Prostate gland (tissue), 2 donors: ENCODE data around the gene PRSS56. TPM values are rescaled to one million over a fixed set of nuclear protein-coding genes. Genes with fewer than 3 reads are reported as not detected.

Experiments
- DNase-seq: peaks from one replicate; pipeline ENCODE4 v3.0.0-alpha.2; 2019; ENCODE audit warnings: low spot score
- H3K27ac ChIP-seq, 2 donors: fragments of 200-600 bp; sonication (generic); 2 replicates each; pipeline ENCODE4 v1.5.1; 2017 to 2019
- H3K27me3 ChIP-seq: fragments of 200-600 bp; sonication (generic); replicated peaks from 2 replicates; pipeline ENCODE4 v1.5.1; 2019; ENCODE audit not compliant: insufficient read depth
- H3K36me3 ChIP-seq, 2 donors: fragments of 200-600 bp; sonication (generic); 1 replicate in 1 of 2; 2 replicates in 1 of 2; pipeline versions ENCODE4 v1.5.1 to v1.8.1; 2017 to 2019
- H3K4me1 ChIP-seq: fragments of 200-600 bp; sonication (generic); replicated peaks from 2 replicates; pipeline ENCODE4 v1.5.1; 2019
- H3K4me3 ChIP-seq, 2 donors: fragments of 200-600 bp; sonication (generic); 2 replicates each; pipeline ENCODE4 v1.5.1; 2017 to 2019
- H3K9me3 ChIP-seq: fragments of 200-600 bp; sonication (generic); 2 replicates; pipeline ENCODE4 v1.5.1; 2017
- POLR2A ChIP-seq: fragments of 450-650 bp; IDR thresholded peaks from one replicate; pipeline ENCODE4 v1.6.1; 2016; ENCODE audit warnings: antibody characterized with exemption, mild to moderate bottlenecking
- POLR2AphosphoS5 ChIP-seq: sonication (generic); formaldehyde crosslinking; IDR thresholded peaks from one replicate; pipeline ENCODE4 v1.6.1; 2017; ENCODE audit warnings: antibody characterized with exemption
- WGBS: methylation state at CpG from one replicate; pipeline ENCODE4 v1.1.5; 2018; 5-methylcytosine and 5-hydroxymethylcytosine counted together
- intact Hi-C: fragments of 100-400 bp; cut with DNase I; formaldehyde crosslinking; loops from one replicate; pipeline ENCODE4 v1.14.2; 2022
- total RNA-seq, 2 donors: library from RNA; depleted of rRNA; stranded (reverse); fragments of >200 nt; gene quantifications; one replicate each; pipeline ENCODE4 v1.1.0, GENCODE V29; 2016
- TF ChIP-seq, protein P1 (sequence below), 4 experiments: fragments of 200-600 bp in 2 of 4; fragments of 450-650 bp in 2 of 4; sonication (generic) in 2 of 4; IDR thresholded peaks; 1 replicate in 3 of 4; 2 replicates in 1 of 4; pipeline ENCODE4 v1.5.1; 2016 to 2019; ENCODE audit warnings: antibody characterized with exemption in 4 of 4, mild to moderate bottlenecking in 2 of 4, moderate library complexity in 2 of 4

PRSS56 gene
- total RNA-seq, 2 donors from 2014 or later: not detected

DNA sequence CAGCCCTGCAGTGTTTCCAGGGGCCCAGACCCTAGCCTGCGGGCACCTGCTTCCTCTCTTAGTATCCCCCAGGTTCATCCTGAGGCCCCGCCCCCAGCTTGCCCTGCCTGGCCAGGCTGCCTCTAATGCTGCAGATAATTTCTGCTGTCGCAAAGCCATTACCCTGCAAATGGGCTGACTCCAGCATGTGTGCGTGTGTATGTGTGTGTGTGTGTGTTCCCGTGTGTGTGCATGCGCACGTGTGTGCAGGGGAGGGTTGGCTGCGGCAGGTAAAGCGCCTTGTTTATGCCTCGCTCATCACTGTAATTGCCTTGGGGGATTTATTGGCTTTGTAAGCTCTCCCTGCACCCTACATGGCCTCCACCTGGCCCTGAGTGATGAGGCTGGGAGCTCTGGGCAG is 7.6 kb upstream of the PRSS56 start:
- no peak overlapping the region for H3K4me3 ChIP-seq
- intact Hi-C loops: no loop called here
- TF ChIP-seq POLR2AphosphoS5 (no peak), POLR2A (no peak)
- TF ChIP-seq, protein P1, sequence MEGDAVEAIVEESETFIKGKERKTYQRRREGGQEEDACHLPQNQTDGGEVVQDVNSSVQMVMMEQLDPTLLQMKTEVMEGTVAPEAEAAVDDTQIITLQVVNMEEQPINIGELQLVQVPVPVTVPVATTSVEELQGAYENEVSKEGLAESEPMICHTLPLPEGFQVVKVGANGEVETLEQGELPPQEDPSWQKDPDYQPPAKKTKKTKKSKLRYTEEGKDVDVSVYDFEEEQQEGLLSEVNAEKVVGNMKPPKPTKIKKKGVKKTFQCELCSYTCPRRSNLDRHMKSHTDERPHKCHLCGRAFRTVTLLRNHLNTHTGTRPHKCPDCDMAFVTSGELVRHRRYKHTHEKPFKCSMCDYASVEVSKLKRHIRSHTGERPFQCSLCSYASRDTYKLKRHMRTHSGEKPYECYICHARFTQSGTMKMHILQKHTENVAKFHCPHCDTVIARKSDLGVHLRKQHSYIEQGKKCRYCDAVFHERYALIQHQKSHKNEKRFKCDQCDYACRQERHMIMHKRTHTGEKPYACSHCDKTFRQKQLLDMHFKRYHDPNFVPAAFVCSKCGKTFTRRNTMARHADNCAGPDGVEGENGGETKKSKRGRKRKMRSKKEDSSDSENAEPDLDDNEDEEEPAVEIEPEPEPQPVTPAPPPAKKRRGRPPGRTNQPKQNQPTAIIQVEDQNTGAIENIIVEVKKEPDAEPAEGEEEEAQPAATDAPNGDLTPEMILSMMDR (IDR thresholded peaks at IDR 0.05): no peak
- no peaks in the 10 kb centered on the region for H3K36me3 ChIP-seq
- DNase-seq: no peak
- H3K27ac ChIP-seq: no peak overlapping the region
- WGBS: 87% methylated on average over 10 of the region's 10 CpGs
- no peaks in the 10 kb centered on the region for H3K9me3 ChIP-seq
- no peaks in the 10 kb centered on the region for H3K4me1 ChIP-seq
- no peaks in the 10 kb centered on the region for H3K27me3 ChIP-seq

DNA sequence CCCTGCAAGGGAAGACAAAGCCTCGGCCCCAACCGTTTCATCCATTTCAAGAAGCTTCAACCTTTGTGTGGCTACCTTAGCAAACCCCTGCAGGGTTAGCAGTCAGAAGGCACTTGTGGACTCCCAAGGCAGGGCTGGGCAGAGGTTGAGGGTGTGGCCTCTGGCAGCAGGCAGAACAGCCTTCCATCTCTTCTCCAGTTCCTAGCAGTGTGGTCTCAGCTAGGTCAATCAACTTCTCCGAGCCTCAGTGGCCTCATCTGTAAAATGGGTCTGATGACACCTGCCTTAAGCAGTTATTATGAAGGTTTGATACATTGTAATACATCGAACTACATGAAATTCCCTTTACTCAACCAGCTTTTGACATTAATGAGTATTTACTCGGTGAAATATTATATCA is 6.8 kb upstream of the PRSS56 start:
- WGBS: 73% methylated on average over 5 of the region's 5 CpGs
- Histone ChIP-seq H3K4me3 (no peak overlapping the region), H3K27ac (no peak overlapping the region), H3K9me3 (no peaks in the 10 kb centered on the region), H3K36me3 (no peaks in the 10 kb centered on the region), H3K27me3 (no peaks in the 10 kb centered on the region), H3K4me1 (no peaks in the 10 kb centered on the region)
- intact Hi-C loops: no loop called here
- TF ChIP-seq POLR2A (no peak), POLR2AphosphoS5 (no peak)
- TF ChIP-seq, protein P1 (IDR thresholded peaks at IDR 0.05): no peak
- DNase-seq: no peak

DNA sequence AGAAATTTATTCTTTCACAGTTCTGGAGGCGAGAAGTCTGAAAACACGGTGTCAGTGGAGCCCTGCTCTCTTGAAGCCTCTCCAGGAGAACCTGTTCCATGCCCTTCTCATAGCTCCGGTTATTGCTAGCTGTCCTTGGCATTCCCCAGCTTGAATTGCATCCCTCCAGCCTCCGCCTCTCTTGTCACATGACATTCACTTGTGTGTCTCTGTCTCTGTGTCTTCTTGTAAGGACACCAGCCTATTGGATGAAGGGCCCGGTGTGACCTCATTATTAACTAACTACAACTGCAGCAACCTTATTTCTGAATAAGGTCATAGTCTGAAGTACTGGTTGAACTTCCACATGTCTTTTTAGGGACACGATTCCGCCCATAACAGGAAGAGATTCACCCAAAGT is 4.5 kb upstream of the PRSS56 start:
- H3K27ac ChIP-seq: no peak overlapping the region
- no peaks in the 10 kb centered on the region for H3K9me3 ChIP-seq
- no peak overlapping the region for H3K4me3 ChIP-seq
- no peaks in the 10 kb centered on the region for H3K36me3 ChIP-seq
- no peaks in the 10 kb centered on the region for H3K27me3 ChIP-seq
- TF ChIP-seq, protein P1 (IDR thresholded peaks at IDR 0.05): no peak
- no peak for TF ChIP-seq POLR2AphosphoS5
- TF ChIP-seq POLR2A: no peak
- intact Hi-C loops: no loop called here
- 80% methylated on average over 7 of the region's 7 CpGs for WGBS
- no peak for DNase-seq
- H3K4me1 ChIP-seq: no peaks in the 10 kb centered on the region

- H3K9me3 ChIP-seq: no peaks in the 10 kb centered on the region
- no peak overlapping the region for H3K27ac ChIP-seq
- no peak overlapping the region for H3K4me3 ChIP-seq
- TF ChIP-seq, protein P1 (IDR thresholded peaks at IDR 0.05): no peak
- TF ChIP-seq POLR2AphosphoS5 (no peak), POLR2A (no peak)
- intact Hi-C loops: no loop called here
- H3K27me3 ChIP-seq: no peaks in the 10 kb centered on the region
- H3K36me3 ChIP-seq: no peaks in the 10 kb centered on the region
- DNase-seq: no peak
- no peaks in the 10 kb centered on the region for H3K4me1 ChIP-seq
- 98% methylated on average over 3 of the region's 3 CpGs for WGBS
Observed at GRCh38 chr2:232516551-232516950, 3.6 kb upstream of the PRSS56 start.

- intact Hi-C loops: no loop called here
- Histone ChIP-seq H3K36me3 (no peaks in the 10 kb centered on the region), H3K9me3 (no peaks in the 10 kb centered on the region), H3K4me3 (no peak overlapping the region), H3K27ac (no peak overlapping the region), H3K4me1 (peaks cover 5% of the 10 kb centered on the region), H3K27me3 (peaks cover 22% of the 10 kb centered on the region)
- TF ChIP-seq, protein P1 (IDR thresholded peaks at IDR 0.05): no peak
- WGBS: 60% methylated on average over 6 of the region's 6 CpGs
- DNase-seq: no peak
Observed at GRCh38 chr2:232518844-232519243, 1.3 kb upstream of the PRSS56 start.
